Iris pigment epithelial cell (primary cell): ENCODE results near the gene BID.
A peak's percentile ranks its signal among the peaks of the same experiment; 100 is the strongest.

Experiments used
- DNase-seq: peaks from one replicate; pipeline ENCODE4 v3.0.0-alpha.2; 2011; ENCODE audit warnings: low read depth

Gene BID

DNA sequence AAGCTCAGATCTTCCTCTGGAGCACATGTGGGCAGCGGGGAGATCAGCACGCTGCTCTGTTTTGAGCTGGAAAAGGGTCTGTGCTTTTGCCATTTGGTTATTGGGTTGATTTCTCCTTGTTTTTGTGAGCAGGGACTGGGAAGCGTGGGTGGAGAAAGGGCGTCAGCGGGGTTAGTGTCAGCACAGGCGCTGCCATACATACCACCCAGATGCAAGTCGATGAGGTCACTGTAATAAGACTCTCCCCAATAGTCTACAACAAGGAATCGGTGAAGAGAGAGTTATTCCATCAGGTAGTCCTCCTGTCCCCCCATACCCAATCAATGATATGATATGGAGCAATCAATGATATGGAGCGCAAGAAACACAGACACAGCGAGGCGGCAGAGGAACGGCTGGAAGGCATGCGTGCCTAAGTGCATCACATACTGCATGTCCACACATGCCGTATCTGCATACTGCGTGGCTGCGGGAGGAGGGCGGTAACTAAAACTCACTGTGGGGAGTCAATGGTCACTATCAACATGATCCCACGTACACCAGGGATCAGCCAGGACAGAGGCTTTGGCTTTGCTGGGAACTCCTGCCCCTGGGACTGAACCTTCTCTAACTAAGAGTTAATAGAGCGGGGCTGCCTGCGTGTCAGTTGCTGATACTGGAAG is 29.5 kb upstream of the BID start:
- no peak for DNase-seq

DNA sequence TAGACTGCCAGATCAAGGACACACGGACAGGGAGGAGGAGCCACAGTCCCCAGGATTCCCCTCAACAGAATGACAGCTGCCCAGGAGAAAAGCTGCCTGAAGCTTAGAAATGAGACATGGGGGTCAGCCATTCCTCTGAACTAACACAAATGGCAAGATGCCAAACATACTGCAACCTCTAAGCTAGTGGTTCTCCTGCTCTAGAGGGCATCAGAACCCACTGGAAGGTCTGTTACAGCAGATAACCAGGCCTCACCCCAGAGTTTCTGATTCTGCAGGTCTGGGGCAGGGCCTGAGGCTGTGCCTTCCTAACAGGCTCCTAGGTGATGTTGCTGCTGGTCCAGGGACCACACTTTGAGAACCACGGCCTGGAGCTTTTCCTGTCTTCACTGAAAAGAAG is 28.6 kb upstream of the BID start:
- DNase-seq, result peak; percentile 11

DNA sequence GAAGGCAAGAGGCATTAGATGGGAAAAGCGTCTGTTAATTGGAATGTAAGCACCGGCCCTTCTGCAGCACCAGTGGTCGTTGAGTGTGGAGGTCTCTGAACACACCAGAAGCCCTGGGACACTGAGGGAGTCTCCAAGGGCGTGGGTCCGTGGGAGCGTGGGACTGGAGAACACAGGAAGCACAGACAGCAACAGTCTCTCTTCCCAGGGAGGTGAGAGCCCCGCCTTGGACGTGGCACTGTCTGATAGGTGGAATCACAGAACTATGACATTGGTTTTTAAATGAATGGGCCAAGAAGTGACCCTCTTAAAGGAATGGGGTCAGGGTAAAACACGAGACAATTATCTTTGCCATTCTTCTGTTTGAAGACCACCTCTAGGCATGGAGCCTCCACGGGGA is 28.1 kb upstream of the BID start:
- DNase-seq, result no peak

DNA sequence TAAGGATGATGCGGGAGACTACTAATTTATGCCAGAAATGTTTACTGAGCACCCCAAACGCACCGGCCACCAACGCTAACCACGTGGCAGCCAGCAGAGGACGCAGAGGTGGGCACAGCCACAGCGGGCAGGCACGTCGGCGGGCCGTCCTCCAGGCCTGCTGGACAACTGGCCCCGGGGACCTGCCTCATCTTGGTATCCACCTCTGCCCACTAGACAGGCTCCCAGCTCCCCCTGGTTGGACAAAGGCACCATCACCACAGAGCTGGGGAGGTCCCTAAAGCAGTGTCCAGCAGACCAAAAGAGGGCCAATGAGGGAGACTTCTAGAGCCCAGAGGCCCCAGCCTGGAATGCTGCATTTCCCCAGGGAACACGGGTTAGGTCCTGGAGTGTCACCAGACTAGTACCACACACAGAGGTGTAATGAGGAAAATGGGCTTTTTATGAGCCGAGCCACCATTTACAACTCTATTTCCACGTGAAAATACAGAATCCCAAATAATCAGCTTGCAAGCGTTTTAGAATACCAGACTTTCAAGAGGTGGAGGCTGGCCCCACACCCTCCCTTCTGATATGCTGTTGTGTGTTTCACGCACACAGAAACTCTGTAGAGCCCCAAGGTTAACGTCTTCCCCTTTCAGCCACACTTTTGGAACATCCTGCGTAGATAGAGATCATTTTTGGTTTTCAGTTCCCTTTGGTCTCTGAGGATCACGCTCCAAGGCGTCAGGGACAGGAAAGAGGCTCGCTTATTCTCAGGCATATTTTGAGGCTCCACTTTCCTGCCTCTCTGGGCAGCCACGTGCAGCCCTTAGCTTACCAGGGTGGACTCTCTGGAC is 23.7 kb upstream of the BID start:
- DNase-seq, result no peak

DNA sequence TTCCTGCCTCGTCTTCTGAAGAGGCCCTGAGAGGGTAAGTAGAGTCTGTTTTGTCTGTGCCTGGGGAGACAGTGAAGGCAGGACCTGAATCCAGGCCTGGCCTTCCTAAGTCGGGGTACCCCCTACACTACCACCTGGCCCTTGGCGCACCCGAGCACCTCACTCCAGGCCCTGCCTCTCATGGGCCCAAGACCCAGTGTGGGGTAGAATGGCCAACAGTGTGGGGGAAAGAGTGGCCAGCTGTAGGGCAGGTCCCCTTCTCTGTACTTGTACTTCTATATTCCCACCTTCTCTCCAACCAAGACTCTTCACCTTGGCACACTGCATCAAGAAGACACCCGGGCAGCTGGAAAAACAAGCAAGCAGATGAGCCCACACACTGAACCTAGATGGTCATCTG is 22.4 kb upstream of the BID start:
- DNase-seq, result no peak

DNA sequence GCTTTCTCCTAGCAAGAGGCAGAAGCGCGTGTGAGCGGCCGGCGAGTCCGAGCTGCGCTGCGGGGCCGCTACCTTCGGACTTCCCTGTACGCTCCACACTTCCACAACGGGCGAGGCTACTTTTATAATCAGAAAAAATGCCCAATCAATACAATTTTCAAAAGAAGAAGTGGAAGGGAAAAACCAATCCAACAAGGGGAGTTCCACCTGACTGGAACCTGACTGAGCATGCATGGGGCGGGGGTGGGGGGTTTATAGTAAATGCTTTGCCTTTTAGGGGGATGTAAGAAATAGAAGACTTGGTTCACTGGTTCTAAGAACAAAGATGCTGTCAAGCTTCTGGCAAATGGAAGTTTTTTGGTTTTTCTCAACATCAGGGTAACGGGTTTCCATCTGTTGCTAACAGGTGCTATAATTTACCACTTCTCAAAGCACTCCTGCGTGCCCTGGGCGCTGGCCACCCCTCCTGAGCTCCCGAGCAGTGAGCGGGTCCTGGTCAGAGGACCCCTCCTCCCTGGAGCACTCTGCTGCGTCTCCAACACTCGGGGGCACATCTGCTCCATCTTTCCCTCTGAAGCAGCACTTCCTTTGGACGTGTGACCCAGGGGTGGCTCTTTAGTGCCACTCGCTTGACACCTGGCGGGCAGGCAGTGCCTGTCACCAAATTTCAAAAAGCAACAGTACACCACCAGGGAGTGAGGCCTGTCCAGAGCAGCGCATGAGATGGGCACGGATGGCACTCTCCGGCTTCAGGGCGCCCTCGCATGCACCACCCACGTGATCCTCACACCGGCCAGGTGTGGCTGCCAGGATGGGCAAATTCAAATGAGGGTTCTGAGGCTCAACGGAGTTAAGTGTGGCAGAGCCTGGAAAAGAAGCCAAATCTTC is 21.6 kb upstream of the BID start:
- no peak for DNase-seq

DNA sequence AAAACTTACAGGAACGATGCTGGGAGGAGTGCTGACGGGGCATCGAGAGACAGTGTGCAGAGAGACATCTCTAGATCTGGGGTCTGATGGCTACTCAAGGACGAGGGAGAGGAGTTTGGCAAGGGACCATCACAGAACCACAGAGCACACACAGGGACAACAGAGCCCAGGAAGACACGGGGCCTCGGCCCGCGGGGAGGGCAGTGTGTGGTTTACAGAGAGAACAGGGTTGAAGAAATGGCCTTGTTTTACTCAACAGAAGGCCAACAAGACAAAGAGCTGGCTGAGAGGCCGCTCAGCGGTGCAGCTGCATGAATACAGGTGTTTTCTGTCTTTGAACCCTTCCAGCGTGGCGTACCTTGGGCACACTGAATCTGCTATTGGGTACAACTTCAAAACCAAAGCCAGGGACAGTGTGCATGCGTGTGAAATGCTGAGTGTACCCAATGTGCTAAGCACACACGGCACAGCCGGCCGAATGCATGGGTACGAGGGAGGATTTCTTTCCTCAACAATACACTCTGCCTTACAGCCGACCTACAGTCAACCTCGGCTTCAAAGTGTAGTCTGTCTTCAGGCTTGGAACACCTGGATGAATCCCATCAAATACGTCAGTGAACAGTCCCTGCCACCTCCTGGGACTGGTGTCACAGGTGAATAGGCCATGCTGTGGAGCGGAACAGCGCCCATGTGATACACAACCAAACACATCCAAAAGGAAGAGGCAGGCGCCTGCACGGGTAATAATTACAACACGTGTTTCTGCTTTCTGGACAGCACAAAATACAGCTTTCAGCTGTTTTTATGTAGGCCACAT is 20.7 kb upstream of the BID start:
- no peak for DNase-seq

DNA sequence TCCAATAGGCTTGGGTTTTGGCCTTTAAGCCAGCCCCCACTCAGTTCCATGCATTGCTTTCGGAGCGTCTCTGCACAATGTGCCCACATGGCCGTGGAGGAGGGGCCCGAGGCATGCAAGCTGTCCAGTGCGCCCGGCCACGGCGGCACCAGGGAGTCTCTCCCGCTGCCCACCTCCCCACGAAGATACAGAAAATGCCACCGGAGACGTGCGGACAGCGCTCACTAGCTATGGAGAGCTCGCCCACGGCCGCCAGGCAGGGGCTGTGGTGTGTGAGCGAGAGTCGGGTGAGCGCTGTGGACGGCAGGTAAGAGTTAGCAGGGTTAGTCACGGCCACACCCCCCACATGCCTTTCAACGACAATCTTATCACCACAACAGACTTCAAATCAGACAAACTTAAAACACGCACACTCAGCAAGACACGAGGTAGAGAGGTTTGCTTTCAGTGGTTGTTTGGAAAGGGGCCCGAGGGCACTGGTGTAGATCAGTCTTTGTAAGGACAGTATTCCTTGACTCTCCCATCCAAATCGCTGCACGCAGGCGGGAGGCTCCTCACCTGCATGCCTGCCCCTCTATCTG is 18.7 kb upstream of the BID start:
- DNase-seq, result no peak

DNA sequence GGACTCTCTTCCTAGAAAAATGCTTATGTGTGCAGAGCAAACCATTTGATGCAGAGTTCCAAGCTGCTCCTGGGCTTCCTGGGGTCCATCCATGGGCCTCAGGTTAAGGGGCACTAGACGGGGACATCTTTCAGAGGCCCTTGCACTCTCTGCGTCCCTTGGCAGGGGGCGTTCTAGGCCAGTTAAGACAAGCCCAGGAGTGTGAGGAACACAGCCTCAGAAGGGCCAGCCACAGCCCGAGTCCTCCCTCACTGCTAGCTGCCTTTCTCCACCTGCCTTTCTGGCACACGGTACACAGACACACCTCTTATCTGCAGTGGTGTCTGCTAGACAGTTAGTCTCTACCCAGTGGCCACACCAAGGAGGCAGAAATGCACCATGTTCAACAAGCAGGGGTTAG is 18.0 kb upstream of the BID start:
- DNase-seq, result no peak

DNA sequence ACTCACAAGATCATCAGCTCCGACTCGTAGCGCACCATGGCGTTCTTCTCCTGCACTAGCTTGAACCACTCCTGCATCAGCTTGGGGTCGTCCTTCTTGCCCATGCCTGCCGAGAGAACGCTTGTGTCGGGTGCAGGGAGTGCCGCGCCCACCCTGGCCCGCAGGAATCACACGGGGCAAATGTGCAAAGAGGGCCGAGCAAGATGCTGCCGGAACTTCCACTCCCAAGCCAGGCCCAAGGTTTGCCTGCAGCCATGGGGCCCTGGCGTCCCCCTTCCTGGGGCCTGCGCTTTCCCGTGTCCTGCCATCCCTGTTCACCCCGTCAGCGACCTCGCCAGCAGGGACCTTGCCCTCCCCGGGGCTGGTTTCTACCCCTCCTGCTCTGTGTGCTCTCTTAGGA is 16.9 kb upstream of the BID start:
- no peak for DNase-seq

DNA sequence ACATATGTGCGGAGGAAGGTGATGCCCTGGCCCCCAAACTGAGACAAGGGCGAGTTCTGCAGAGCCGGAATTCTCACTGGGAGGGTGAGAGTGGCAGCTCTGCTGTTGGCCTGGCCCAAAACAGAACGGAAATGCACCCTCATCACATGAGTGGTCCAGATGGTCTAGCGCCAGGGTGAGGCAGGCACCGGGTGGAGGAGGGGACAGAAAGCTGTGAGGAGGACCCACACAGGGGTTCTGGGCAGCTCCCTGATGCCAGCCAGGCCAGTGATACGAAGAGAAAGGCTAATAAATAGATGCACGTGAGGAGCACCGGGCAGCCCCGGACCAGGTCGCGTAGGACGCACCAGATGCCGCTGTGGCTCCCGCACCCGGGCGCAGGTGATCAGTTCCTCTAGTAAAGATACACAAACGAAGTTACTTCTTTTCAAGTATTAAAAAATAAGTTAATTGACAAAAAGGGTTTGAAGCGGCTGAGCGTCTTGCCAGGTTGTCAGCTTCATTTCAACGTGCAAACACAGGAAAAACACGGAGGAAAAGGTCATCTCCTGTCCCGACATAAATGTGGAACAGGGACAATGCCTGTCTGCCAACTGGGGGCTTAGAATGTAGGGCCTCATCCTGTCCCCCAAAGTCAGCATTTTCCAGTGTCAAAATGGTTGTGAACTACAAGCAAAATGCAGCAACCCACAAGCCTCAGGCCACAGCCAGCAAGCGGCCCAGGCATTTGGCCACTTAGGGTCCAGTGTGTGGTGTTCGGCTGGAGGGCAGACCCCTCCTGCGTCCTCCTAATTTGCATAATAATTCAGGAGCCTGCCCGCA is 15.3 kb upstream of the BID start:
- DNase-seq, result no peak

DNA sequence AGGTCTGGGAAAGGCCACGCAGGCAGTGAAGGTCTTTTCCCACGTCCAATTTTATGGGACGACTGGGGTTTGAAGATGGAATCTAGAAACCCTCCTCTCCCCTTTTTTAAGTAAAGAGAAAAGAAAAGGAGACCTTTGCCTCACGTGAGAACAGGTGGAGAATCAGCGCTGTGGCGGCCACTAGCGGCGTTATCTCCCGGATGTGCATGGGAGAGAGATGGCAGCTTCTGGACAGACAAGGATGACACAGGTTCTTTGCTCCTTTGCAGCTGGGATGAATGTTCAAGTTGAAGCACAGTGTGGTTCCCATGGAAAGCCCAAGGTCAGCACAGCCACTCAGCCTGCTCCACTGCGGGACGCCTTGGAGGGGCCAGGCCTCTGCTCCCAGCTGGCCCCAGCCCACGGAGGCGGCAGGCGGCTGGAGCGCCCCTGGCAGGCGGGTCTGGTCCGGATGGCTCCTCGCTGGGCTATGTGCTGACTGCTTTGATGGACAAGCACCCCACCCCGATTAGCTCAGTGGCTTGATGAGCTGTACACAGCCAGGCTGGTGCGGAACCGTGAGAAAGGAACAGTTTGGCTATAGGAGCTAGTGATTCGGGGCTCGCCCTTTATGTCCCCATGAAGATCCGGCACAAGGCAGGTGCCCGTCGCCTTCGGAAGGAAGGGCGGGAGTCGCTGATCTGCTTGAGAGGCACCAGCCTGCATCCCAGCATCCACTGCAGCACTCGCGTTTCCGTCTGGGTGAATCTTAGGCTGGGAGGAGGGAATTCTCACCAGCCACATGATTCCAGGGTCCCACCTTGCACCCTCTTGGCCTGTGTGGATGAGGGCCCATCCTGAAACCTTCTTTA is 14.5 kb upstream of the BID start:
- DNase-seq, result no peak

DNA sequence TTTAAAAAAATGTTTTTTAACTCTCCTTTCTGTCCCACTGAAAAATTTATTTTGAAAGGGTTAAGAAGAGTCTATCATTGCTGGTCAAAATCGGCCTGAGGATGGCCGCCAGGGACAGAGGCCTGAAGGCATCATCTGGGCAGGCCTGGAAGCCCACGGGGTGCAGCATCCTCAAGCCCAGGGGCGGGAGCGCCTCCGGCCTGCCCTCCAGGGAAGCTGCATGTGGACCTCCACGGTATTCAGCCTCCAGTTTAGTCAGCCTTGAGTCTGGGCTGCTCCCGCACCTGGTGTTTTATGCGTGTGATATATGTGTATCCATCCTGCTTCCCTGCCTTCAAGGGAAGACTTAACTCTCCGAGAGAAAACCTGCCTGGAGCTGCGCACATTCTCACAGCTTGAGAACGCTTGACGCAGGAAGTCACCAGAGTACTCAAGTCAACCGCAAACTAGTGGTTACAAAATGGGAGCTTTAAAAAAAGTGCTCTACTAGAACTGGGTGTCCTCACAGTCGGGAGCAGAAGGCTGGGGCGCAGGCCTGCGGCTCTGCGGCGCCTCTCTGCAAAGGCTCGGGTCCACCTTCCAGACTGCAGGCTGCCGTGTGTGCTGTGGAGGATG is 13.6 kb upstream of the BID start:
- DNase-seq, result no peak

DNA sequence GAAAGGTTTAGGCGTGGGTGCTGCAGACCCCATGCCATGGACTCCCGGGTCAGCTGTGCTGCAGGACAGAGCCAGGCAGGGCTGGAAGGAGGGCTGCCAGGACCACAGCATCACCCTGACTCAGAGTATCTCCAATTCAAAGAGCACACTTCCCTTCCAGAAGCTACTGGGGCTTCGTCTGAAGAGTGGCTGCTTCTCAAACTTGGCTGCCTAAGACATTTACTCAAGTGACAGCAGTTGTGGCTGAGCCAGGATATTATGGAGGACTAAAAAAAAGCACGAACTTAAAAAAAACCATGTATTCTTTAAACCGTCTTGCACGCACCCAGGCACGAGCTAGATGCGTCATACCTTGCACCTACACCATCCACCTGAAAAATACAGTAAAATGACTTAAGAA is 13.0 kb upstream of the BID start:
- DNase-seq, result no peak

DNA sequence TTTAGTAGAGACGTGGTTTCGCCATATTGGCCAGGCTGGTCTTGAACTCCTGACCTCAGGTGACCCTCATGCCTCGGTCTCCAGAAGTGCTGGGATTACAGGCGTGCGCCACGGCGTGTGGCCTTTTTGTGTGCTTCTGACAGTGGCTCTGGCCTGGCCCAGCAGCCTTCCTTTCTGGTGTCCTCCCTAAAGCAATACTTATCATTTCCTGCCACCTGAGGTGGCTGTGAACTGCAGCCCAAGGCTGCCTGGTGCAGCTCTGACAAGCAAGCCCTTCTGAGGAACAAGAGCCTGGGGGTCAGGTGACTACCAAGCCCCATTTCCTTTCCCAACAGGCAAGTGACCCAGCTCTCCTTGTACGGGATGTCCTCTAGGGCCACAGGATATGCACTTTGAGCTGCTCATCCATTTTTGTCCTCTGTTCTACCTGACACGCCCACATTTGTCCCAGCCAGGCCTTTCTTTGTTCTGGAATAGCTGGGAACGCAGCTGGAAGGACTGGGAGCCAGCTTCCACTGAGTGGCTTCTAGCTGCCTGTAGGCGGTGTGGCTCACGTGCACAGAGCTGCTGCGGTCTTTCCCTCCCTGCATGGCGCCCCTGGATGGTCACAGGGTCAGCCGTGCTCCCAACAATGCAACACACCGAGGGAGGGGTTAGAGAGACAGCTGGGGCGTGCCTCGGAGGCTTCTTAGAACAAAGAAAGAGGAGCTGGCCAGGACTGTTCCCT is 12.3 kb upstream of the BID start:
- no peak for DNase-seq

DNA sequence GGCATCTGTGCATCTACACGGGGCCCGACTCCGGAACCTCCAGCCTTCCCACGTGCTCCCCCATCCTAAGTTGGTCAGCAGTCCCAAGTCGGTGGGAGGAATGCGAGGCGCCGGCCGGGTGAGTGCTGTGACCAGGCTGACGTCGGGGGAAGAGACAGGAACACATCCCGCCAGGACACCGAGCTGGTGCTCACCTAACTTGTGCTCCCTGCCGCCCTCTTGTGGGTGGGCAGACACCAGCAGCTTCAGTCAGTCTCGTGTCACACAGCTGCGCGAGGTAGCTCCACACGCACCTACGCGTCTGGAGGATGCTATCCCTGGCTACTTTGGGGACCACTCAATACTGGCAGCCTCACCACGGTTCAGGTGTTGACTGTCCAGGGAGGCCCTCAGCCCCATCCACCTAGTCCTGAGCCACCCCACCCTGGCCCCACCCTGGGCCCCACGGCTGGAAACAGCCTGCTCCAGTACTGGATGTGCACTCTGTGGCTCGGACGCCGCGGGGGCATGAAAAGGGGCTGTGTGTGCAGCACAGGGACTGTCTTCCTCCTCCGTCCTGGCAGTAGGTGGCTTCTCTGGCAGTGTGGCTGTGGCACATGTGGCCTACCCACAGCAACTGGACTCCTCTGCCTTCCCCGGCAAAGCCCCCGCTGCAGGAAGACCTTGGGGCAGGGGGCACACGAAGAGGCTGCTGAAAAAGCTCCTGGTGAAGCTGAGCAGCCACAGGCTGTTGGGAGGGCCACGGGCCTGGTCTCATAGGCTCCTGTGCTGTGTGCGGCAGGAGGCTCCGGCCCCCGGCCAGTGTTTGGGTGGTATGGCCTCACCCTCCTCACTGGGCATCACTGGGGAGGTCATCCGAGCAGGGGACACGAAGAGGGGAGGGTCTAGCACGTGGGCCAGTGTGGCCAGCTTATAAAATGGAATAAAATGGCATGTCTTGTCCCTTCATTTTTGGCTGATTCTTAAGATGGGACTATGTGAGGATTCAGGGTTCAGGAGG is 11.2 kb upstream of the BID start:
- no peak for DNase-seq

DNA sequence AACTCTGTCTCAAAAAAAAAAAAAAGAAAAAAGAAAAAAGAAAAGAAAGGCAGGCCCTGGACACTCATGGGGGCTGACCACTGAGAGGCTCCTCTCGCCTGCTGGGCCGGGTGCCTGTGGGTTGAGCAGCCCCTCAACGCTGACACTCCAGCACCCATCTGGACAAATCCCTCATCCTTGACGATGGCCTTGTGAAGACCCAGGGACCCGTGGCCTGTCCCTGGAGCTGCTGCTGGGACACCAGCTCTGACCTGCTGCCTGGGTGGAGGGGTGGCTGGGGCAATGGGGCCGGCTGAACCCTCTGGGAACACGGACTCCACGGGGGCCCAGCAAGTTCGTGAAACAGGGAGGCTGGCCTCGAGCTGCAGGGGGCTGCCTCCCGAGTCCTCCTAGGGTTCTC is 10.5 kb upstream of the BID start:
- no peak for DNase-seq
